NCI-H1694 (cell line): Measurements from ENCODE around the gene WDR70.
"Not testable (repeated sequence)": the region's sequence is repeated elsewhere in the genome, so short reads cannot be mapped to it uniquely, and the experiment has no call there.

Experiments
- DNase-seq: peaks from one replicate; lab custom pipeline; 2025; lab: John Stamatoyannopoulos, UW

The WDR70 gene

DNA sequence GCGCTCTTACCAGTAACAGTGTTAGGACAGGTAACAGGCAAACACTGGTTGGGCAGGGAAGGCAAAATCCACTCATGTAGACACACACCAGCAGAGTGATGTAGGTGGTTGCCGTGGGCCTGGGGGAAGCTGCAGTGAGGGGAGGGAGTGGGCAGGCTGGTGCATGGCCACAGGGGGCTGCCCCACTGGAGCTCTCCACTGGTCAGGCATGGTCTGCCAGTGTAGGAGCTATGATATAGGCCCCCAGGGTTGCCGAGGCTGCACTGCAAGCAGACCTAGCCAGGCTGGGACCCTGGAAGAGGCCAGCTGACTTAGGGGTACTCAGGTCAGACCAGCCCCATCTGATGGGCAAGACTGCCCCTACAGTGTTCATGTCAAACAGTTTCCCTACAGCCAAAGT is 306.1 kb downstream of the WDR70 start:
- DNase-seq, result no peak

DNA sequence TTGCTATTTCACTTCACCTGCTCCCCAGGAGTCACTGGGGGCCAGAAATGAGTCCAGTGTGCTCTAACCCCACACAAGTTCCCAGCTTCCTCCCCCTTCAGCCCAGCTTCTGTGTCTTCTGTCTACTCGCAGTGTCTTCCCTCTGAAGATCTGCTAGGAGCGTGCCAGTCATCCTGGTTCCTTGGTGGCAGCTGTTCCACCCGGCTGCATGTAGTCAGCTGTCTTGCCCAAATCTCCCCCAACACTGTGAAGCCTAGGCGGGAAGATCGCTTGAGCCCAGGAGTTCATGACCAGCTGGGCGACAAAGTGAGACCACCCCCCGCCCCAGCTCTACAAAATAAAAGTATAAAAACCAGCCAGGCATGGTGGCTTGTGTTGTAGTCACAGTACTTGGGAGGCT is 306.7 kb downstream of the WDR70 start:
- DNase-seq, result no peak

DNA sequence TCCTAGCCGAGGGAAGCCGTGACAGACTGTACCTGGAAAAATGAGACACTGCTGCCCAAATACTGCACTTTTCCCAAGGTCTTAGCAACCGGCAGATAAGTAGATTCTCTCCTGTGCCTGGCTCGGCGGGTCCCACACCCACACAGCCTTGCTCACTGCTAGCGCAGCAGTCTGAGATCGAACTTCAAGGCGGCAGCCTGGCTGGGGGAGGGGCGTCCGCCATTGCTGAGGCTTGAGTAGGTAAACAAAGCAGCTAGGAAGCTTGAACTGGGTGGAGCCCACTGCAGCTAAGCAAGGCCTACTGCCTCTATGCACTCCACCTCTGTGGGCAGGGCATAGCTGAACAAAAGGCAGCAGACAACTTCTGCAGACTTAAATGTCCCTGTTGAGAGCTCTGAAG is 309.8 kb downstream of the WDR70 start:
- not testable (repeated sequence) for DNase-seq

DNA sequence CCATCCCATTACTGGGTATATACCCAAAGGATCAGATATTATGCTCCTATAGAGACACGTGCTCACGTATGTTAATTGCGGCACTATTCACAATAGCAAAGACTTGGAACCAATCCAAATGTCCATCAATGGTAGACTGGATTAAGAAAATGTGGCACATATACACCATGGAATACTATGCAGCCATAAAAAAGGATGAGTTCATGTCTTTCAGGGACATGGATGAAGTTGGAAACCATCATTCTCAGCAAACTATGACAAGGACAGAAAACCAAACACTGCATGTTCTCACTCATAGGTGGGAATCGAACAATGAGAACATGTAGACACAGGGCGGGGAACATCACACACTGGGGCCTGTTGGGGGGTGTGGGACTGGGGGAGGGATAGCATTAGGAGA is 315.2 kb downstream of the WDR70 start:
- not testable (repeated sequence) for DNase-seq

DNA sequence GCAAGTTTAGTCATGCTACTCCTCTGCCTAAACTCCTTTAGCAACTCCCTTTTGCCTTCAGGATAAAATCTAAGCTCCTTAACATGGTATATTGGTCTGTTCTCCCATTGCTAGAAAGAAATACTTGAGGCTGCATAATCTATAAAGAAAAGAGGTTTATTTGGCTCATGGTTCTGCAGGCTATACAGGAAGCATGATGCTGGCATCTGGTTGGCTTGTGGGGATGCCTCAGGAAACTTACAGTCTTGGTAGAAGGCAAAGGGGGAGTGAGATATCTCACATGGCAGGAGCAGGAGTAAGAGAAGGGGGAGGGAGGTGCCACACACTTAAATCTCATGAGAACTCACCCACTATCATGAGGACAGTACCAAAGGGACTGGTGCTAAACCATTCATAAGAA is 315.7 kb downstream of the WDR70 start:
- DNase-seq, result no peak

DNA sequence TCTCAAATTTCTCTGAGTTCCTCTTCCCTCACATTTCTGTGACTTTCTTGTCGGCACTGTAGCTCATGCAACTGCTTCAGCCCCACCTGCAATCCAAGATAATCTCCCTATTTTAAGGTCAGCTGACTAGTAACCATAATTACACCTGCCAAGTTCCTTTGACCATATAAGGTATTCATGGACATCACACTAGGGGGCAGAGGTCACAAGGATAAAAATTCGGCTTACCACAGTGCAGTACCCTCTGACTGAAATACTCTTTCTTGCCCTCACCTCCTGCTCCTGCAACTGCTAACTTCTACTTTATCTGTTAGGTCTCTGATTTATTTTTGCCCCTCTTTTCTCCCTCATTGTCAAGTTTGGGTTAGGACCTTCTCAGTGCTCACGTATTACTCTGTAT is 316.5 kb downstream of the WDR70 start:
- DNase-seq, result no peak

DNA sequence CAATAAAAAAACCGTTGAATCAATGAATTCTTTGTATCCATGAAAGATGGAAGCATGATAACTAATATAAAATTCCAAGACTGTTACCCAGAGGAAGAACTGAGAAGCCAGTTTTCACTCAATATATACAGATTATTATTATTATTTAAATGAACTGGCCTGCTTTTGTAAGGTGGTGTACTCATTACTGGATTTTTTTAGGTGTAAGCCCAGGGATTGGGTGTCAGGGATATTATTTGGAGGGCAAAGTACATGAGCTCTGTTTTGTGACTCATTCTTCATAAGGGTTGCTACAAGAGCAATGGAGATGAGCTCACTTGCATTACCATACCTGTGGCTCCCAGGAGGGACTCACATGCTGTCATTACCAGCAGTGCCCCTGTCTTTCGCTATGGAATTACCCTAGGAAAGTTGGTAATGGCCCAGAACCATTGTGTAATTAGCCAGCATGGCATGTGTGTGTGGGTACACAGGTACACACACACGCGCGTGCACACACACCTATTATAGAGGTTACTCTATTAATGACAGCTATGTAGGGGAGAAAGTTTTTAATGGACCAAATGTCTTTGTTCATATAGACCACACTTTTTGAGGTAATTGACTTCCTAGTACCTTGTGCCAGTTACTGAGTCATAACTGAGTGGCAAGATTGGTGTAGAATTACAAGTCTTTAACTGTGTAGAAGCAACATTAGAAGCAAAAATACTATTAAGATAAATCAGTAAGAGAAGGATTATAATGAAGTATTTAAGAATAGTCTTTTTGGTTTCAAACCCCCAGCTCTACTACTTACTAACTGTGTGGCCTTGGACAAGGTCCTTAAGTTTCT is 317.3 kb downstream of the WDR70 start:
- DNase-seq, result no peak

DNA sequence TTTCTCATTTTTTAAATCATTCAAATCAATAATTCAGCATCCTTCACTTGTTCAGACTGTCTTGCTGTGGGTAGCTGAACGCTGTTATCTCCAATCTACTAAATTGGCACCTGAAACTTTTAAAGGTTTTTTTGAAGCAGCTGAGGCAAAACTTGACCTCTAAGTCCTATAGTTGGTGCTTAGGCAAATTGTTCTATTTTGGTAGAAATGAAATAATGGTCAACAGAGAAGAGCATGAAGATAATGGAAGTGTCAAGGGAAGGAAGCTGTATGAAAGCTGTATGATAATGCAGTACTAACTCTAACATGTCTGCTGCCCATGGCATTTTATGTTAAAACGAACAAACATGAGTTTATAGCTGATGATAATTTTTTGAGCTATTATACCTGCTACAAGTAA is 322.8 kb downstream of the WDR70 start:
- DNase-seq, result no peak

DNA sequence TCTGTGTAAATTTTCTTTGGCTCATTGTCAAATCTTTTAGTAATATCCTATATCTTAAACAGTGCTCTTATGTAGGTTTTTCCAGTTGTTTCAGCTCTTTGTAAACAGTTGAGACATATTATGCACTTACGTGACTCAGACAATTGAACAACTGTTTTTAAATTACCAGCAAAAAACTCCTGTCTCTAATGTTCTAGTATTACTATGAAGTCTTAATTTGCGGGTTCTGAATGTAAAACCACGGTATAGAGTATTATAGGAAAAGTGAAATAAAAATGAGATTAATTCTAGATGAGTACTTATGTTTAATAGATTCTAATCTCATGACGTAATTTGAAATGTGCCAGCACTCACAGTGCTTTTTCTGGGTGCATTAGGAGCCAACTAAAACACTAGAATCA is 324.7 kb downstream of the WDR70 start:
- DNase-seq, result no peak

DNA sequence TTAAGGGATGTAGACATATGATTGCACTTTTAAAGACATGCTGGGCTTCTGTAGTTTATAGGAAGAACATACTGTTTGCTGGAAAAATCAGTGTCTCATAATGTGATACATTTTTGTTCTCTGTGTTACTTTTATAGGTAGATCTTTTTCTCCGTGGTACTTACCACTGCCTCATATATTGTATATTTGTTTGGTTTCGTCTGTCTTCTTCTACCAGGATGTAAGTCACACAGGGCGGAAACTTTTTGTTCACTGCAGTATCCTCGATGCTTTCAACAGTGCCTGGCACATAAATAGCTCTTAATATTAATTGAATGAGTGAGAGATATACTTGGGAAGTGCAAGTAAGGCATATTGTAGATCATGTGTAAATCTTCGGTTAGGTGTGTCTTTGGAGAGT is 325.3 kb downstream of the WDR70 start:
- DNase-seq, result no peak

DNA sequence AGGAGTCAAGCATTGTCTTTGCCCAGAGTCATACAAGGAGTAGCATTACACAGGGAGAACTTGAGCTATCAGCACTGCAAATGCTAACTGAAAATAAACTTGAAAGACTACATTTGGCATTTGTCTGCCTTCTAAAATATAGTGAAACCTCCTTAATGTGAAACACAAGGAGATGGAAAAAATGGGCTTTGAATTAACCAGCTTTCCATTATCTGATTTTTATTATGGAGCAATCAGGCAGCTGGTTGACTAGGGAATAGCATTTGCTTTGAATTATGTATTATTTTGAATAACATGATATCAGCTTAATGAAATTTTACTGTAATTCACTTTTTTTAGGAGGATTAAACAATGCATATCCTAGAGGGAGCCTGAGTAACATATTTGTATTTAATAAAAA is 329.9 kb downstream of the WDR70 start:
- no peak for DNase-seq

DNA sequence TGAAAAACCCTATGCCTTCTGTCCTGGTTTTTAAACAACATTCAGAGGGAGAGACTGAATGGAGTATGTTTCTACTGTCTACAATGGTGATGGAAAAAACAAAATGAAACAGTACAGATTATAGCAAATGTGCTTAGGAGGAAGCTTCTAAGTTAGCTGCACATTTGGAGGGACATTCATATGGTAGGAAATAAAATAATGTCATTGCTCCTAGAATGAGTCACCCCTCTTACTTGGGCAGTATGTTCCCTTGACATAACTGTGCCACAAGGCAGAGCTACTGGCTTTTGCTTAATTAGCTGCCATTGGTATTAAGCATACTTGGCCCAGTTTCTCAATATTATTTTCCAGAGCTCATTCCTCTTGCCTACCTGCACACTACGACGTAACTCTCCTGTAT is 331.8 kb downstream of the WDR70 start:
- DNase-seq, result no peak

DNA sequence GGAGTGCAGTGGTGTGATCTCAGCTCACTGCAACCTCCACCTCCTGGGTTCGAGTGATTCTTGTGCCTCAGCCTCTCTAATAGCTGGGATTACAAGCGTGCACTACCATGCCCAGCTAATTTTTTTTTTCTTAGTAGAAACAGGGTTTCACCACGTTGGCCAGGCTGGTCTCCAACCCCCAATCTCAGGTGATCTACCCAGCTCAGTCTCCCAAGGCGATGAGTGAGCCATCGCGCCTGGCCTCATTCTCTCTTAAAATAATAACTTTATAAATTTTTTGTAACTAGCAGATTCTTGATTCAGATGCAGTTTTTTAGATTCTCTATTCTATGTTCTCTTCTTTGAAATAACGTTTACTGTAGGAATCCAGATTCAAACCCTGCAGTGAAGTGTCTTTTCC is 333.6 kb downstream of the WDR70 start:
- no peak for DNase-seq

DNA sequence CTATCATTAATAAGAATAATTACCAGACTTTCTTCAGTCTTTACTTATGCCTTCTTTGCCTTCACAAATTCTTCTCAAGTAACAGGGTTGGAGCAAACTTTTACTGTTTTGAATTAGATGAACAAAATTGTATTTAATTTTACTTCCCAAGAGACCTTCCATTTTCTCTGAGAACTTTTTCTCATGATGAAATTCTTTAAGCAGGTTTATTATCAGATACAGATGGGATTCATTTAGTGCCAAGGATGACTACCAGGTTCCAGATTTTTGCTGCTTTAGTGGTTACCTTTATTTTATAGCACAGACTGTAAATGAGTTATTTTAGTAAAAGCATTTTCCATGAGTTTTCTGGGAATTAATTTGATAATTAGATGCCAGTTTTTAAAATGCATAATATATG is 335.6 kb downstream of the WDR70 start:
- DNase-seq, result no peak

DNA sequence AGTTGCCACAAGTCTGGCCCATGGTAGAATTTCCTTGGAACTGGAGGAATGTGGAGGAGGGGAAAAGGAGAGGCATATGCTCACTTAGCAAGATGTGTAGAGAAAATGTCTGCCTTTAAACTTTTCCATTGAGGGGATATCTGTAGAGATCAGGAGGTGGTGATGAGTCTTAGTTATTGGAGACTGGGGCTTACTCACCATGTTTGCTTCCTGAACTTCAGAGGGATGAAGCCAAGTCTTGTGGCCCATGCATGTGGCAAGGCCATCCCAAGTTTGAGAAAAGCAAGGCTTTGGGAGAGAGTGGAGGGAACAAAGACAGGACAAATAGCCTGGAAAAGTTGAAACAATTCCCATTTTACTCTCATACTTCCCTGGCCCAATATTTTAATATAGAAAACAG is 336.2 kb downstream of the WDR70 start:
- DNase-seq, result no peak

DNA sequence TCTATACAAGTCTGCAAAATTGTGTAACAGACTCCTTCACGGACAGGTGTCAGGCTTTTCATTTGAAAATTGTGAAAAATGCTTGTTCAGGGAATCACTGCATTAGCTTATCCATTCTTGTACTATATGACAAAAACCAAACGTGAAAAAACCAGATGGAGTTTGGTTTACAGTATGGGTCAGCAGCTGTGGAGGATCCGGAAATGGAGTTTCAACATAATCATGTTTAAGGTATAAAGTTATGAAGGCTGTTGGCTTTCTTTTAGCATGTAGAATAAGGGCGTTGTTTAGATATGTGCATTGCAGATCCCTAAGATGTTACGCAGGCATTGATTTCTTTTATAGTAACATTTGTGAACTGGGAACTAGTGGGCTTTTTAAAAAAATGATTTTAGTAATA is 336.9 kb downstream of the WDR70 start:
- DNase-seq, result no peak

DNA sequence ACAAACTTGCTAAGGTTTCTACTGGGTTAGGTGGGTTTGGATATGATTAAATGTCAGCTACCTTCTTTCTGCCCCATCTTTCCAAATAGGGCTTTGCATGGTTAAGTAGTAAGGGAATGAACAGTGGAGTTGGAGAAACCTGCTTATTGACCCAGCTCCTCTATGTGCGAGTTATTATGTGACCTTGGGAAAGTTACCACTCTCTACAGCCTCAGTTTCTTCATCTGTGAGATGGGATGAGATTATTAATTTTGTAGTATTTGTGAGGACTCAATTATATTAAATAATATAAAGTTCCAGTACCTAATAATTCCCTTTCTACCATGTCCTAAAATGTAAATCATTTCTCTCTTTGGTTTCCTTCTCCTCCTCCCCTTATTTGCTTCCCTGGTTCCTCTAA is 337.3 kb downstream of the WDR70 start:
- DNase-seq, result no peak

DNA sequence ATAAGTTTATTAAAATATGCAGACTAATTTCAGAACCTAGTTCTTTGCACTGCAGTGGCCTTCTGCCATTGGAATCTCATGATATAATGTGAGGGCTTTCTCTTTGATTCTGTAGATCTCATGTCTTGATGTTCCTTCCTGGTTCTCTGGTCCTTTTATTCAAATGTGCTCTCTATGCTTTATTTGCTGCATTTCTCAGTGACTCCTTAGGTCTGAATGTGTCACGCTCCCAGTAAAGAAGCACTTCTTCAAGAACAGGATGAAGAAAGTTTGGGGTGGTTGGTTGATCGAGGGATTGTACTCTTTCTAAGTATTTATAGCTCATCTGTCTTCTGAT is 338.1 kb downstream of the WDR70 start:
- DNase-seq, result no peak

DNA sequence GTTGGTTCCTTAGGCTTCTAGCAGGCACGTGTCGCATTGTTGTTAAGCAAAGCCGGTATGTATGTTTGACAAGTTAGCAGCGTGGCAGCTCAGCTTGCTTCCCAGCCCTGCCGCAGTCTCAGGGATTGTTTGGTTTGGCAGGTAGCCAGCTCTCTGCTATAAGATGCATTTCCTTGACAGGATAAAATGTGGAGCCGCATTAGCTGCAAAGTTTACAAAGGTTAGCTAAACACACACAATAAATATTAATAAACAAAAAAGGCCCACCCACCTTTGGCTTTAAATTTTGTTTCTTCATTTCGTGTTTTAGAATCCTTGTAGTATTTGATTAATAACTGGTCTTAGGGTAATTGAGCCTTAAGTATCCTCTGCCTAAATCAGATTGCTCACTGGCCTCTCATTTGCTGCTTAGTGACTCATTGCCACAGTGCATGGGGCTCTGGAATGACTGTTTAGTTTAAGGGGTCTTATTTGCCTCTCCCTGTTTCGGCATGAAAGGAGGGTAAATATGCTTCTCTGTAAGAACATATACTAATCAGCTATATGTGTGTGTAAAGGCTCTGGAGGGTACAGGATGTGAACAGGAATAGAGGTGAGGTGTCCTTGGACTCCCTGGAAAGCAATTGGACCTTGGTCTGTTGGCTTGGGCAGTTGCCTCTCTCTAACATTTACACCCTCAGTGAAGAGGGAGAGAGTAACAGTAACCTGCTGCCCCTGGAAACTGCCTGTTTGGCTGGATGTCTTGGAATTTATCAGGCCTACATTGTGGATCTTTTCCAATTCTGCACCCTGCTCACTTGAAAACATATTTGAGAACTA is 338.7 kb downstream of the WDR70 start:
- no peak for DNase-seq

DNA sequence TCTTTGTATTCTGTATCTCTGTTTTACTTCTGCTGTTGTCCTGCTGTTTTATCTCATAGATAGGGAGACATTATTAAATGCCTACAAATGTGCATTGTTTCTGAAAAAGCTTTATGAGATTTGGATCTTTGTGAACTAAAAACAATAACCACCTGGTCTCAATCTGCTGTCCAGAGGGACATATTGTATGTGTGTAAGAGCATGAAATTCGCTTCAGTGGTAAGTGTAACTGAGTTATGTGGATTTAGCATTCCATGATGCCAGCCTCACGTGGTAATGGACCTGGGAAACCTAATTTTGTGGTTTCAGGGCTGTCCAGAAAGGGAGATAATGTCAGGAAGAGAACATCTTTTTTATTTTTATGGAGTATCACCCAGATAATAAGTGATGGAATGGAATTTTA is 341.4 kb downstream of the WDR70 start:
- DNase-seq, result no peak

DNA sequence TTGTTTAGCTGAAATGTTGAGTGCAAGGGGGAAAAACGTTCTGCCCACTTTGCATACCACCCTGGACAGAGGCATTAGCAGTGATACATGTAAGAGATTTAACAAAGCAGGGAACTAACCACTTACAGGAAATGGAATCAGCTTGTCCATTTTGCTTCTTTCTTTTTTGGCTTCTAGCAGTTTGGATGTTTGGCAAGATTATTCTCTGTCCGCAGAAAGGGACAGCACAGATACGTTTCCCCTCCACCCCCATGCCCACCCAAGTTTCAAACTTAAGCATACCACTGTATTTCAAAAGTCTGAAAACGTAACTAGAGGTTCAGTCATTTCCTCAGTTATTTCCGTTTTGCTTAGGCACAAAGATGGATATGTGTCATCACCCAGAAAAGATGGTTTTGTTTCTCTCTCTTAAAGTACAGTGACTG is 342.3 kb downstream of the WDR70 start:
- DNase-seq, result no peak

DNA sequence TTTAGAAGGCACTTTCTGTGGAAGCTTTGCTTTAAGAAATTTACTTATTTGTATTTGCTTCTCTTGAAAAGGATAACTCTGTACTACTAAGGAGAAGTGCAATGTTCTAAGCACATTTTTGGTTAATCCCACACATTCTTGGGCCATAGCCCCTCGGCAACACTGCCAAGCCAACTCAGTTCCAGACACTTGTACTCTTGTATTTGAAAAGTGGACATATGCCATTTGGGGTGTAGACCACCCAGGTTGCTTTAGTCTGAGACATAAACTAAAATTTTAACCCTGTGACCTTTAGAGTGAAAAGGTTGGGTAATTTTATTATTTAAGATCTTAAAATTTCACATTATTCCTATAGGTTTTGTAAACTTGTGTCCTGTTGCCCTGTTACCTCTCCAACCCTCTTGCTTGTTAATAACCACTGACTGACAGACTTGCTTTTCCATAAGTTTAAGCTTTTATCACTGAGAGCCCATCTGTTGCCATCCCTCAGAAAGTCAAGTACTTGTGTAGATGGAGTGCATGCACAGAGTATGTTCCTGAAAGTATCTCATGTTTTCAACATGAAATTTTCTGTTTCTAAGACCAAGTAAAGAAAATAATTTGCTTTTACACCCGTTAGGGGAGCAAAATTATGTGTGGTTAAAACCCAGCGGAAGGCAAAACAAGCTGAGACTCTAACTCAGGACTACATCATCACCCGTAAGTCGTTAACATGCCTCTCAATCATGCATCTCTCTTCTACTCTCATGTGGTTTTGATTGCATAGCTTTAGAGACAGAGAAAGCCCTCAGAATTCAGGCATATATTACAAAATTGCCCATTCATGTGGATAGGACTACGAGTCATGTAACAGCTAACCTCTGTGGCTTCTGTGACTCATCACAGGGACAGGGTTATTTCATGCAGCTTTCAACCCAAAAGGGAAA is 343.4 kb downstream of the WDR70 start:
- DNase-seq, result no peak
